A549 (cell line): ENCODE results near the gene TDO2.

Experiments
- CBX2 ChIP-seq: fragments of 200-600 bp; sonication (generic); IDR thresholded peaks from 2 replicates; pipeline ENCODE4 v1.6.1; 2016; ENCODE audit warnings: low read depth, mild to moderate bottlenecking, borderline replicate concordance
- CBX8 ChIP-seq: fragments of 200-600 bp; sonication (generic); IDR thresholded peaks from 2 replicates; pipeline ENCODE4 v1.6.1; 2016
- CHD2 ChIP-seq: fragments of 150-350 bp; IDR thresholded peaks from 2 replicates; pipeline ENCODE4 v1.6.1; 2014; ENCODE audit warnings: low read length; ENCODE audit not compliant: partially characterized antibody
- CTCF ChIP-seq: fragments of >200 bp; sonication (Bioruptor Twin); formaldehyde crosslinking; IDR thresholded peaks from 3 replicates; pipeline ENCODE4 v1.5.1; 2016
- ELK1 ChIP-seq: fragments of 150-350 bp; IDR thresholded peaks from 2 replicates; pipeline ENCODE4 v1.6.1; 2014; ENCODE audit warnings: low read depth, mild to moderate bottlenecking, low read length
- EP300 ChIP-seq, 2 experiments: fragments of >200 bp; sonication (Bioruptor Twin); formaldehyde crosslinking; IDR thresholded peaks; 2 replicates in 1 of 2; 3 replicates in 1 of 2; pipeline ENCODE4 v1.6.1; 2016 to 2017
- FOSL2 ChIP-seq, 2 experiments: fragments of 450-650 bp in 1 of 2; fragments of >200 bp in 1 of 2; sonication (Bioruptor Twin) in 1 of 2; formaldehyde crosslinking; IDR thresholded peaks; 2 replicates each; pipeline versions ENCODE4 v1.5.0 to v1.6.1; 2016 to 2020; ENCODE audit warnings: mild to moderate bottlenecking in 1 of 2, moderate library complexity in 1 of 2
- HOXA7 ChIP-seq: fragments of 250-450 bp; sonication (Bioruptor Pico); IDR thresholded peaks from 2 replicates; pipeline ENCODE4 v1.5.0; 2020; ENCODE audit warnings: mild to moderate bottlenecking, moderate library complexity
- KDM1A ChIP-seq: fragments of 200-600 bp; sonication (generic); IDR thresholded peaks from 2 replicates; pipeline ENCODE4 v1.6.1; 2016; ENCODE audit warnings: low read depth, mild to moderate bottlenecking
- POLR2A ChIP-seq: IDR thresholded peaks from 2 replicates; pipeline ENCODE4 v1.6.1; 2012; ENCODE audit warnings: mild to moderate bottlenecking, low read length
- POLR2AphosphoS2 ChIP-seq: conservative IDR thresholded peaks from 2 replicates; pipeline ENCODE4 v1.6.1; 2012; ENCODE audit warnings: low read length, improper control_type of control experiment, inconsistent platforms
- RAD21 ChIP-seq, 2 experiments: fragments of >200 bp in 1 of 2; sonication (Bioruptor Twin) in 1 of 2; formaldehyde crosslinking in 1 of 2; IDR thresholded peaks in 1 of 2; conservative IDR thresholded peaks in 1 of 2; 2 replicates in 1 of 2; 3 replicates in 1 of 2; pipeline ENCODE4 v1.6.1; 2012 to 2018; ENCODE audit warnings: inconsistent platforms in 1 of 2
- RCOR1 ChIP-seq: fragments of 150-350 bp; IDR thresholded peaks from 2 replicates; pipeline ENCODE4 v1.6.1; 2014; ENCODE audit warnings: antibody characterized with exemption, low read length, low read depth
- RFX5 ChIP-seq: fragments of 450-650 bp; IDR thresholded peaks from 2 replicates; pipeline ENCODE4 v1.7.1; 2014; ENCODE audit warnings: antibody characterized with exemption, mild to moderate bottlenecking, moderate library complexity

GRCh38 chr4:155966731-155967395 is 63.4 kb downstream of the TDO2 start:
- TF ChIP-seq POLR2AphosphoS2 (no peak), ELK1 (no peak), RAD21 (conservative IDR thresholded peaks at IDR 0.05 in 1 of 2, IDR thresholded peaks at IDR 0.05 in 1 of 2) (no peak), CTCF (no peak), HOXA7 (no peak), FOSL2 (IDR thresholded peaks at IDR 0.05) (no peak), FOSL2 (CRISPR knock-in tag; IDR thresholded peaks at IDR 0.05) (no peak), CBX8 (no peak), EP300 (IDR thresholded peaks at IDR 0.05) (no peak), POLR2A (no peak), RCOR1 (no peak), KDM1A (no peak), CBX2 (no peak), CHD2 (no peak), RFX5 (no peak)
